ENCODE data around the gene EML1.

EML1 gene

GRCh38 chr14:99774556-99775307 lies 18.5 kb upstream of the EML1 start:
- no peak overlapping the region for H3K4me3 ChIP-seq (ENCODE audit: low read length)
- TF ChIP-seq, protein P1, sequence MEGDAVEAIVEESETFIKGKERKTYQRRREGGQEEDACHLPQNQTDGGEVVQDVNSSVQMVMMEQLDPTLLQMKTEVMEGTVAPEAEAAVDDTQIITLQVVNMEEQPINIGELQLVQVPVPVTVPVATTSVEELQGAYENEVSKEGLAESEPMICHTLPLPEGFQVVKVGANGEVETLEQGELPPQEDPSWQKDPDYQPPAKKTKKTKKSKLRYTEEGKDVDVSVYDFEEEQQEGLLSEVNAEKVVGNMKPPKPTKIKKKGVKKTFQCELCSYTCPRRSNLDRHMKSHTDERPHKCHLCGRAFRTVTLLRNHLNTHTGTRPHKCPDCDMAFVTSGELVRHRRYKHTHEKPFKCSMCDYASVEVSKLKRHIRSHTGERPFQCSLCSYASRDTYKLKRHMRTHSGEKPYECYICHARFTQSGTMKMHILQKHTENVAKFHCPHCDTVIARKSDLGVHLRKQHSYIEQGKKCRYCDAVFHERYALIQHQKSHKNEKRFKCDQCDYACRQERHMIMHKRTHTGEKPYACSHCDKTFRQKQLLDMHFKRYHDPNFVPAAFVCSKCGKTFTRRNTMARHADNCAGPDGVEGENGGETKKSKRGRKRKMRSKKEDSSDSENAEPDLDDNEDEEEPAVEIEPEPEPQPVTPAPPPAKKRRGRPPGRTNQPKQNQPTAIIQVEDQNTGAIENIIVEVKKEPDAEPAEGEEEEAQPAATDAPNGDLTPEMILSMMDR (IDR thresholded peaks at IDR 0.05; ENCODE audit: insufficient read depth, low read depth, low read length, missing control alignments) = no peak
- DNase-seq (ENCODE audit: low read depth) = no peak

GRCh38 chr14:99775351-99775750 lies 17.9 kb upstream of the EML1 start:
- H3K4me3 ChIP-seq (ENCODE audit: low read length) = no peak overlapping the region
- TF ChIP-seq, protein P1 (IDR thresholded peaks at IDR 0.05; ENCODE audit: insufficient read depth, low read depth, low read length, missing control alignments) = no peak

GRCh38 chr14:99777951-99778350 lies 15.3 kb upstream of the EML1 start:
- no peak overlapping the region for H3K4me3 ChIP-seq (ENCODE audit: low read length)
- no peak for DNase-seq (ENCODE audit: low read depth)
- TF ChIP-seq, protein P1 (IDR thresholded peaks at IDR 0.05; ENCODE audit: insufficient read depth, low read depth, low read length, missing control alignments) = no peak

More at GRCh38 chr14:99775351-99775750, 17.9 kb upstream of the EML1 start:
- DNase-seq (ENCODE audit: low read depth) = no peak

GRCh38 chr14:99779751-99780150 lies 13.5 kb upstream of the EML1 start:
- TF ChIP-seq, protein P1 (IDR thresholded peaks at IDR 0.05; ENCODE audit: insufficient read depth, low read depth, low read length, missing control alignments) = no peak
- peak; percentile 68 for DNase-seq (ENCODE audit: low read depth)

DNA sequence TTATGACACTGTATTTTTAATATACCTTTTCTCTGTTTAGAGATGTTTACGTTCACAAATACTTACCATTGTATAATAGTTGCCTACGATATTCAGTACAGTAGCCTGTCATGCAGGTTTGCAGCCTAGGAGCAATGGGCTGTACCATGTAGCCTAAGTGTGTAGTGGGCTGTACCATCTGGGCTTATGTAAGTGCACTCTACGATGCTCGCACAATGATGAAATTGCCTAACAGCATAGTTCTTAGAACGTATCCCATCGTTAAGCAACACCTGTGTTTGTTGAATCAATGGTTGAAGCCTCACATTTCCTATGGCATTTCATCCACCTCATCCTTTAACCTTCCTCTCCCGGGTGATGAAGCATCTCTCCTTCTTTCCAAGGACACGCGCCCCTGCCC lies 12.5 kb upstream of the EML1 start:
- no peak overlapping the region for H3K4me3 ChIP-seq (ENCODE audit: low read length)
- TF ChIP-seq, protein P1 (IDR thresholded peaks at IDR 0.05; ENCODE audit: insufficient read depth, low read depth, low read length, missing control alignments) = no peak
- peak; percentile 56 for DNase-seq (ENCODE audit: low read depth)

More at GRCh38 chr14:99779751-99780150, 13.5 kb upstream of the EML1 start:
- H3K4me3 ChIP-seq (ENCODE audit: low read length) = no peak overlapping the region

GRCh38 chr14:99781091-99781490 lies 12.1 kb upstream of the EML1 start:
- H3K4me3 ChIP-seq (ENCODE audit: low read length) = no peak overlapping the region
- TF ChIP-seq, protein P1 (IDR thresholded peaks at IDR 0.05; ENCODE audit: insufficient read depth, low read depth, low read length, missing control alignments) = no peak
- DNase-seq (ENCODE audit: low read depth) = no peak
